ENCODE results near the gene COMT. TPM values are rescaled to one million over a fixed set of nuclear protein-coding genes. Genes with fewer than 3 reads are reported as not detected.

COMT gene
- total RNA-seq, 2 donors from 2014 or later: 26.6 to 27.8 TPM

GRCh38 chr22:19917389-19918138 lies 24.0 kb upstream of the COMT start:
- H3K27ac Mint-ChIP-seq: no peak overlapping the region
- H3K4me3 ChIP-seq (ENCODE audit: low read length): no peak overlapping the region
- H3K4me1 ChIP-seq (ENCODE audit: control insufficient read depth, insufficient read depth, low read length): no peaks in the 10 kb centered on the region
- H3K36me3 ChIP-seq (ENCODE audit: control insufficient read depth, insufficient read depth, low read length): peaks cover 15% of the 10 kb centered on the region
- H3K36me3 Mint-ChIP-seq (ENCODE audit: low read depth): peaks cover 12% of the 10 kb centered on the region
- H3K4me1 Mint-ChIP-seq: no peaks in the 10 kb centered on the region
- H3K27ac ChIP-seq (ENCODE audit: low read depth, low read length): no peak overlapping the region
- DNase-seq: no peak
- WGBS, 2 experiments (ENCODE audit: insufficient coverage in 1 of 2, insufficient read length in 1 of 2): 90 to 97% methylated on average over 10 to 12 of the region's 12 CpGs
- no peaks in the 10 kb centered on the region for H3K9me3 Mint-ChIP-seq
- H3K4me3 Mint-ChIP-seq: no peak overlapping the region
- H3K9me3 ChIP-seq (ENCODE audit: control insufficient read depth, low read length): peaks cover 5% of the 10 kb centered on the region
- no peaks in the 10 kb centered on the region for H3K27me3 ChIP-seq (ENCODE audit: control insufficient read depth, insufficient read depth, low read length, poor library complexity, severe bottlenecking)
- TF ChIP-seq CTCF (conservative IDR thresholded peaks at IDR 0.05): no peak
- no peaks in the 10 kb centered on the region for H3K27me3 Mint-ChIP-seq (ENCODE audit: insufficient read depth)
- H3K9ac ChIP-seq (ENCODE audit: extremely low read depth, low read length, poor library complexity, severe bottlenecking): no peak overlapping the region

- TF ChIP-seq CTCF (conservative IDR thresholded peaks at IDR 0.05): no peak
- Histone ChIP-seq H3K27me3 (ENCODE audit: control insufficient read depth, insufficient read depth, low read length, poor library complexity, severe bottlenecking) (no peaks in the 10 kb centered on the region), H3K4me1 (ENCODE audit: control insufficient read depth, insufficient read depth, low read length) (no peaks in the 10 kb centered on the region), H3K9ac (ENCODE audit: extremely low read depth, low read length, poor library complexity, severe bottlenecking) (no peak overlapping the region), H3K36me3 (ENCODE audit: control insufficient read depth, insufficient read depth, low read length) (peaks cover 11% of the 10 kb centered on the region), H3K4me3 (ENCODE audit: low read length) (no peak overlapping the region), H3K27ac (ENCODE audit: low read depth, low read length) (no peak overlapping the region), H3K9me3 (ENCODE audit: control insufficient read depth, low read length) (peaks cover 4% of the 10 kb centered on the region)
- Mint-ChIP-seq H3K27ac (no peak overlapping the region), H3K4me3 (no peak overlapping the region), H3K27me3 (ENCODE audit: insufficient read depth) (no peaks in the 10 kb centered on the region), H3K36me3 (ENCODE audit: low read depth) (peaks cover 11% of the 10 kb centered on the region), H3K9me3 (no peaks in the 10 kb centered on the region), H3K4me1 (no peaks in the 10 kb centered on the region)
- 87 to 93% methylated on average over 16 to 23 of the region's 23 CpGs for WGBS, 2 experiments (ENCODE audit: insufficient coverage in 1 of 2, insufficient read length in 1 of 2)
- no peak for DNase-seq
Observed at GRCh38 chr22:19918332-19919106, 23.1 kb upstream of the COMT start.

GRCh38 chr22:19919701-19920363 lies 21.7 kb upstream of the COMT start:
- no peak overlapping the region for H3K27ac ChIP-seq (ENCODE audit: low read depth, low read length)
- no peak for TF ChIP-seq CTCF (conservative IDR thresholded peaks at IDR 0.05)
- H3K9me3 Mint-ChIP-seq: no peaks in the 10 kb centered on the region
- no peaks in the 10 kb centered on the region for H3K4me1 ChIP-seq (ENCODE audit: control insufficient read depth, insufficient read depth, low read length)
- no peaks in the 10 kb centered on the region for H3K36me3 Mint-ChIP-seq (ENCODE audit: low read depth)
- H3K27ac Mint-ChIP-seq: no peak overlapping the region
- WGBS, 2 experiments (ENCODE audit: insufficient coverage in 1 of 2, insufficient read length in 1 of 2): 94 to 97% methylated on average over 10 to 13 of the region's 13 CpGs
- no peak overlapping the region for H3K4me3 ChIP-seq (ENCODE audit: low read length)
- no peaks in the 10 kb centered on the region for H3K9me3 ChIP-seq (ENCODE audit: control insufficient read depth, low read length)
- no peaks in the 10 kb centered on the region for H3K27me3 Mint-ChIP-seq (ENCODE audit: insufficient read depth)
- no peak for DNase-seq
- H3K4me3 Mint-ChIP-seq: no peak overlapping the region
- H3K9ac ChIP-seq (ENCODE audit: extremely low read depth, low read length, poor library complexity, severe bottlenecking): no peak overlapping the region
- H3K36me3 ChIP-seq (ENCODE audit: control insufficient read depth, insufficient read depth, low read length): no peaks in the 10 kb centered on the region
- H3K27me3 ChIP-seq (ENCODE audit: control insufficient read depth, insufficient read depth, low read length, poor library complexity, severe bottlenecking): no peaks in the 10 kb centered on the region
- no peaks in the 10 kb centered on the region for H3K4me1 Mint-ChIP-seq

Data from endodermal cell (in vitro differentiated cells).